DOHH2 (cell line): ENCODE data around the gene KRTAP6-3.

ENCODE experiments used
- H3F3A ChIP-seq: fragments of 200-600 bp; sonication (generic), shearing (Covaris generic); 2 replicates; pipeline ENCODE4 v1.6.0; 2016; ENCODE audit warnings: antibody characterized with exemption, mild to moderate bottlenecking; ENCODE audit not compliant: control insufficient read depth, insufficient read depth
- H3K27ac ChIP-seq: fragments of 200-600 bp; sonication (generic); 2 replicates; pipeline ENCODE4 v1.5.1; 2014; ENCODE audit warnings: low read depth, mild to moderate bottlenecking, low read length, moderate library complexity
- H3K27me3 ChIP-seq: fragments of 200-600 bp; sonication (generic); 2 replicates; pipeline ENCODE4 v1.6.1; 2014; ENCODE audit warnings: mild to moderate bottlenecking, low read length, mixed read lengths; ENCODE audit not compliant: control insufficient read depth
- H3K36me3 ChIP-seq: fragments of 200-600 bp; sonication (generic); 2 replicates; pipeline ENCODE4 v1.6.1; 2014; ENCODE audit warnings: mild to moderate bottlenecking, low read length, moderate library complexity, mixed read lengths; ENCODE audit not compliant: control insufficient read depth
- H3K4me1 ChIP-seq: fragments of 200-600 bp; sonication (generic); 2 replicates; pipeline ENCODE4 v1.6.1; 2014; ENCODE audit warnings: mild to moderate bottlenecking, low read length, mixed read lengths; ENCODE audit not compliant: control insufficient read depth
- H3K4me2 ChIP-seq: fragments of 200-600 bp; sonication (generic); 2 replicates; pipeline ENCODE4 v1.6.0; 2014; ENCODE audit warnings: mild to moderate bottlenecking, low read length, moderate library complexity
- H3K4me3 ChIP-seq: fragments of 200-600 bp; sonication (generic); 2 replicates; pipeline ENCODE4 v1.5.1; 2014; ENCODE audit warnings: mild to moderate bottlenecking, low read length, mixed read lengths
- H3K79me2 ChIP-seq: fragments of 200-600 bp; sonication (generic); 2 replicates; pipeline ENCODE4 v1.6.1; 2014; ENCODE audit warnings: mild to moderate bottlenecking, low read length, mixed read lengths; ENCODE audit not compliant: control insufficient read depth
- H3K9me2 ChIP-seq: fragments of 200-600 bp; sonication (generic); replicated peaks from 2 replicates; pipeline ENCODE4 v1.6.1; 2014; ENCODE audit warnings: mild to moderate bottlenecking, low read length, mixed read lengths; ENCODE audit not compliant: control insufficient read depth
- H3K9me3 ChIP-seq: fragments of 200-600 bp; sonication (generic); 2 replicates; pipeline ENCODE4 v1.6.1; 2014; ENCODE audit warnings: antibody characterized with exemption, low read length, mixed read lengths; ENCODE audit not compliant: control insufficient read depth, insufficient read depth
- H4K20me1 ChIP-seq: fragments of 200-600 bp; sonication (generic); 2 replicates; pipeline ENCODE4 v1.6.0; 2014; ENCODE audit warnings: low read depth, mild to moderate bottlenecking, antibody characterized with exemption, low read length, moderate library complexity; ENCODE audit not compliant: control insufficient read depth, insufficient read depth
- EZH2phosphoT487 ChIP-seq: fragments of 200-600 bp; sonication (generic); IDR thresholded peaks from 2 replicates; pipeline ENCODE4 v1.6.1; 2017; ENCODE audit warnings: borderline replicate concordance, mild to moderate bottlenecking, antibody characterized with exemption, low read length, moderate library complexity, mixed read lengths
- TF ChIP-seq, protein P1 (sequence below): fragments of 200-600 bp; sonication (generic); IDR thresholded peaks from one replicate; pipeline ENCODE4 v1.5.1; 2014; ENCODE audit warnings: antibody characterized with exemption, mild to moderate bottlenecking, low read depth, low read length; ENCODE audit not compliant: poor library complexity, severe bottlenecking

Gene KRTAP6-3

DNA sequence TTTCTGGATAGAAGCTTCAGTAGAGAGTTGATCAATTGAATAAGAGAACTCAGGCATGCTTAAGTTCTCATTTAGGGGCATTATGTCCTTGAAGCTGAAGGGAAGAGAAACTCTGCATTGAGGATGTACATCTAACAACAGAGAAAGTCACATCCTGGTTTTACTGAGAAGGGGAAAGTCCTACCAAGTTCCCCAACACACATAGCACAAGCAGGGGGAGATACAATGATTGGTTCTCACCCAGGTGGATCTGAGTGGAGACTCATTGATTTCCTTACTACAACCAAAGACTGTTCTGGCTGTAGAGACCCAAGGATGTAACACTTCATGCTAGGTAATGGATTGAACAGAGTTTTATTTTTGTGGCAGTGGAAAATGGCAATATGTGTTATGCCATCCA is 23.0 kb downstream of the KRTAP6-3 start:
- Histone ChIP-seq H3K36me3 (no peaks in the 10 kb centered on the region), H3K4me3 (no peak overlapping the region), H3K9me2 (no peaks in the 10 kb centered on the region), H3F3A (no peaks in the 10 kb centered on the region), H3K9me3 (peaks cover 6% of the 10 kb centered on the region; the same call in 1 of the 2 replicates), H3K27me3 (no peaks in the 10 kb centered on the region), H4K20me1 (no peaks in the 10 kb centered on the region), H3K27ac (no peak overlapping the region), H3K79me2 (no peaks in the 10 kb centered on the region), H3K4me2 (no peak overlapping the region), H3K4me1 (no peaks in the 10 kb centered on the region)
- TF ChIP-seq, protein P1, sequence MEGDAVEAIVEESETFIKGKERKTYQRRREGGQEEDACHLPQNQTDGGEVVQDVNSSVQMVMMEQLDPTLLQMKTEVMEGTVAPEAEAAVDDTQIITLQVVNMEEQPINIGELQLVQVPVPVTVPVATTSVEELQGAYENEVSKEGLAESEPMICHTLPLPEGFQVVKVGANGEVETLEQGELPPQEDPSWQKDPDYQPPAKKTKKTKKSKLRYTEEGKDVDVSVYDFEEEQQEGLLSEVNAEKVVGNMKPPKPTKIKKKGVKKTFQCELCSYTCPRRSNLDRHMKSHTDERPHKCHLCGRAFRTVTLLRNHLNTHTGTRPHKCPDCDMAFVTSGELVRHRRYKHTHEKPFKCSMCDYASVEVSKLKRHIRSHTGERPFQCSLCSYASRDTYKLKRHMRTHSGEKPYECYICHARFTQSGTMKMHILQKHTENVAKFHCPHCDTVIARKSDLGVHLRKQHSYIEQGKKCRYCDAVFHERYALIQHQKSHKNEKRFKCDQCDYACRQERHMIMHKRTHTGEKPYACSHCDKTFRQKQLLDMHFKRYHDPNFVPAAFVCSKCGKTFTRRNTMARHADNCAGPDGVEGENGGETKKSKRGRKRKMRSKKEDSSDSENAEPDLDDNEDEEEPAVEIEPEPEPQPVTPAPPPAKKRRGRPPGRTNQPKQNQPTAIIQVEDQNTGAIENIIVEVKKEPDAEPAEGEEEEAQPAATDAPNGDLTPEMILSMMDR: no peak
- no peak for TF ChIP-seq EZH2phosphoT487

DNA sequence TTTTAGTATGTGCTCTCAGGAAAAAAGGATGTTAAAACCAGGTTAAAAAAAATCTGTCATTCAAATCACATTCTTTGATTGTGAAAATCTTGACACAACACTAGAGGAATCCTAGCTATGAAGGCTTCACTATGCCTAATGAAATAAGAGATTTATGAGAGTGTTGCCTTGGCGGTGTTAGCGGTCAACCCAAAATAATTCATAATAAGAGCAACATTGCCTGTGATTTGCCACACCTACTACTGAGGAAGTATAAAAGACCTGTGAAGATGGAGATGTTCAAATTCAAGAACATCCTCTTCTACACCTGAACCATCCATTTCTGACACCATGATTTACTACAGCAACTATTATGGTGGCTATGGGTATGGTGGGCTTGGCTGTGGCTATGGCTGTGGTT is 23.9 kb downstream of the KRTAP6-3 start, which contains the start of gene KRTAP20-1:
TSS of gene KRTAP20-1 (plus strand) at position 301 of the 400 bp plus-strand sequence. CDS start at position 331, 30 bp downstream.
- H3K27ac ChIP-seq: no peak within 1 kb of the TSS
- H3K4me3 ChIP-seq: no peak within 1 kb of the TSS
- H3K27me3 ChIP-seq: no peaks in the 10 kb centered on the region
- H3F3A ChIP-seq: no peaks in the 10 kb centered on the region
- H3K79me2 ChIP-seq: no peaks in the 10 kb centered on the region
- H4K20me1 ChIP-seq: no peaks in the 10 kb centered on the region
- no peak within 1 kb of the TSS for H3K4me2 ChIP-seq
- no peak for TF ChIP-seq EZH2phosphoT487
- TF ChIP-seq, protein P1: no peak
- no peaks in the 10 kb centered on the region for H3K36me3 ChIP-seq
- H3K9me3 ChIP-seq: peaks cover 6% of the 10 kb centered on the region; the same call in 1 of the 2 replicates
- H3K4me1 ChIP-seq: no peaks in the 10 kb centered on the region
- H3K9me2 ChIP-seq: no peaks in the 10 kb centered on the region

DNA sequence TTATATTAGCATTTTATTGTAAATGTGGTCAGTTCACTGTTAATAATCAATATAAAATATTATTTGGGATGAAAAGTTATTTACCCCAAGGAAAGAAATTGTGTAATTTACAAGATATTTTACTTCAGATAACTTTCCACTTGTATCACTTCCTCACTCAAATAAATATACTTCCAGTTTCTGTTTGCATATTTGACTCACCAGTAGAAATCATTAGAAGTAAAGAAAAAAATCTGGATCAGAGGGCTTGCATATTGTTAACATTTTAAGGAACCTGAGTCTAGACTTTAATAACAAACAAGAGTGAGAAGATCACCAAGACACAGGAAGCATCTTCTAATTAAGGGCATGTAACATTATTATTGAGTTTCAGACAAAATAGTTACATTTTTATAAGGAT is 27.8 kb downstream of the KRTAP6-3 start:
- Histone ChIP-seq H3K4me1 (no peaks in the 10 kb centered on the region), H3K9me2 (no peaks in the 10 kb centered on the region), H4K20me1 (no peaks in the 10 kb centered on the region), H3K27ac (no peak overlapping the region), H3K36me3 (no peaks in the 10 kb centered on the region), H3K79me2 (no peaks in the 10 kb centered on the region), H3K27me3 (no peaks in the 10 kb centered on the region), H3F3A (no peaks in the 10 kb centered on the region), H3K9me3 (peaks cover 2% of the 10 kb centered on the region; the same call in 1 of the 2 replicates), H3K4me3 (no peak overlapping the region), H3K4me2 (no peak overlapping the region)
- TF ChIP-seq, protein P1: no peak
- no peak for TF ChIP-seq EZH2phosphoT487

DNA sequence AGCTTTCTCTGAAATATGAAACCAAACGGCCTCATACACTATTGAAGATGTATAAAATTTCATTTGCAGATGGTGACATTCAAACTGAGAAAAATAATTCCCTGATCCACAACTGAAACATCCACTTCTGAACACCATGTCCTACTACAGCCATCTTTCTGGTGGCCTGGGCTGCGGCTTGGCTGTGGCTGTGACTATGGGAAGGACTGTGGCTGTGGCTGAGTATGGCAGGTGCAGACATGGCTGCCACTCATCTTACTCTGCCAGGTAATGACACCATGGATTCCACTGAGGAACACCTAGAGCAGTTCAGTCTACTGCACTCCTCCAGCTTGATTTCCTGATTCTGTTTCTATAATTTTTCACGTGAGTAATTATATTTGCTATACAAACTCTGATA is 28.3 kb downstream of the KRTAP6-3 start, which contains the start of gene KRTAP20-4:
TSS of gene KRTAP20-4 (plus strand) at position 106 of the 400 bp plus-strand sequence.
- H3F3A ChIP-seq: no peaks in the 10 kb centered on the region
- TF ChIP-seq, protein P1: no peak
- no peak for TF ChIP-seq EZH2phosphoT487
- H3K9me2 ChIP-seq: no peaks in the 10 kb centered on the region
- no peaks in the 10 kb centered on the region for H3K27me3 ChIP-seq
- peaks cover 2% of the 10 kb centered on the region; the same call in 1 of the 2 replicates for H3K9me3 ChIP-seq
- no peaks in the 10 kb centered on the region for H3K79me2 ChIP-seq
- H3K36me3 ChIP-seq: no peaks in the 10 kb centered on the region
- no peak within 1 kb of the TSS for H3K4me3 ChIP-seq
- no peak within 1 kb of the TSS for H3K4me2 ChIP-seq
- H3K27ac ChIP-seq: no peak within 1 kb of the TSS
- no peaks in the 10 kb centered on the region for H3K4me1 ChIP-seq
- H4K20me1 ChIP-seq: no peaks in the 10 kb centered on the region
